Astrocyte (in vitro differentiated cells and primary cell): Measurements from ENCODE around the gene PPM1A. TPM values are rescaled to one million over a fixed set of nuclear protein-coding genes. Genes with fewer than 3 reads are reported as not detected.

Source experiments
- DNase-seq: peaks from one replicate; pipeline ENCODE4 v3.0.0-alpha.2; 2010; ENCODE audit warnings: low read depth
- FAIRE-seq: peaks from 2 replicates; lab custom pipeline; 2011; peaks lifted over from hg19 to GRCh38; lab: Jason Lieb, UNC
- H2AFZ ChIP-seq: 2 replicates; pipeline ENCODE4 v1.6.0; 2012; ENCODE audit warnings: low read depth, low read length, inconsistent platforms
- H3K27ac ChIP-seq: 2 replicates; pipeline ENCODE4 v1.5.1; 2011; ENCODE audit warnings: low read depth, low read length, inconsistent platforms
- H3K27me3 ChIP-seq: 2 replicates; pipeline ENCODE4 v1.6.0; 2011; ENCODE audit warnings: low read length, inconsistent platforms; ENCODE audit not compliant: insufficient read depth
- H3K36me3 ChIP-seq: 2 replicates; pipeline ENCODE4 v1.5.1; 2011; ENCODE audit warnings: low read length, inconsistent platforms; ENCODE audit not compliant: insufficient read depth
- H3K4me1 ChIP-seq: 2 replicates; pipeline ENCODE4 v1.5.1; 2011; ENCODE audit warnings: low read length, inconsistent platforms; ENCODE audit not compliant: insufficient read depth
- H3K4me2 ChIP-seq: 2 replicates; pipeline ENCODE4 v1.6.0; 2012; ENCODE audit warnings: low read length, inconsistent platforms
- H3K4me3 ChIP-seq: 2 replicates; pipeline ENCODE4 v1.5.1; 2011; ENCODE audit warnings: low read depth, mild to moderate bottlenecking, low read length, inconsistent platforms; ENCODE audit not compliant: insufficient read depth
- H3K79me2 ChIP-seq: 2 replicates; pipeline ENCODE4 v1.6.0; 2012; ENCODE audit warnings: mild to moderate bottlenecking, low read length, inconsistent platforms; ENCODE audit not compliant: insufficient read depth
- H3K9ac ChIP-seq: 2 replicates; pipeline ENCODE4 v1.6.0; 2012; ENCODE audit warnings: mild to moderate bottlenecking, low read length, inconsistent platforms
- H3K9me3 ChIP-seq: 2 replicates; pipeline ENCODE4 v1.5.1; 2012; ENCODE audit warnings: low read depth, mild to moderate bottlenecking, low read length, inconsistent platforms; ENCODE audit not compliant: insufficient read depth
- H4K20me1 ChIP-seq: 2 replicates; pipeline ENCODE4 v1.6.0; 2012; ENCODE audit warnings: low read length, inconsistent platforms; ENCODE audit not compliant: insufficient read depth
- H3K27ac Mint-ChIP-seq: one replicate; pipeline ENCODE4 v1.8.0; 2021; ENCODE audit warnings: mild to moderate bottlenecking, mixed read lengths; ENCODE audit not compliant: unreplicated experiment
- H3K27me3 Mint-ChIP-seq: one replicate; pipeline ENCODE4 v1.8.0; 2021; ENCODE audit warnings: low read depth, mixed read lengths; ENCODE audit not compliant: unreplicated experiment
- H3K36me3 Mint-ChIP-seq: one replicate; pipeline ENCODE4 v1.8.0; 2021; ENCODE audit warnings: low read depth, mixed read lengths; ENCODE audit not compliant: unreplicated experiment
- H3K4me1 Mint-ChIP-seq: one replicate; pipeline ENCODE4 v1.8.0; 2021; ENCODE audit warnings: low read depth, mixed read lengths; ENCODE audit not compliant: unreplicated experiment
- H3K4me3 Mint-ChIP-seq: one replicate; pipeline ENCODE4 v1.8.0; 2021; ENCODE audit warnings: mild to moderate bottlenecking, moderate library complexity, mixed read lengths; ENCODE audit not compliant: unreplicated experiment
- H3K9me3 Mint-ChIP-seq: one replicate; pipeline ENCODE4 v1.8.0; 2021; ENCODE audit warnings: mild to moderate bottlenecking, mixed read lengths; ENCODE audit not compliant: unreplicated experiment
- EZH2 ChIP-seq: IDR thresholded peaks from 2 replicates; pipeline ENCODE4 v1.6.1; 2012; ENCODE audit warnings: mild to moderate bottlenecking, low read length, inconsistent platforms; ENCODE audit not compliant: insufficient read depth
- total RNA-seq: library from RNA; stranded (reverse); gene quantifications from 2 replicates; pipeline ENCODE4 v1.2.1, GENCODE V29; 2021
- TF ChIP-seq, protein P1 (sequence below): IDR thresholded peaks from 2 replicates; pipeline ENCODE4 v1.5.1; 2011; ENCODE audit warnings: low read depth, mild to moderate bottlenecking, inconsistent platforms, low read length, moderate library complexity; ENCODE audit not compliant: insufficient read depth

Gene PPM1A
- total RNA-seq, 1 donor from 2014 or later, result 50.3 TPM

DNA sequence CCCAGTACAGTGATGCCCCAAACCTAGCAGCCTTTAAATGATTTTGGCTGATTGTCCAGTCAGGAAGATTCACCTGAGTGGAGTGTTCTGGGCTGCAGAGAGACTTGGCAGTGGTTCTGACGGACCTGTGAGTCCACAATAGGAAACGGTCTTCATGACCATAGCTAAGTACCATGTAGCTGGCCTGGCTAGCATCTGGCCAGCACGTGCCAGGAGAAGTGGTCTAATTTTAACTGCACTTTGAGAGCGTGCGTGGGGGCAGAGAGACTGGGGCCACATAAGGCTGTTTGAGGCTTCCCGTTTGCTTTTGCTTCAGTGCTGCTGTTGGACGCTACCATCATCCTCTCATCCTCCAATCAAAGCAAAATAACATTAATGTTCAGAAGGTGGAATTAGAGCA, 54.7 kb downstream of the PPM1A start:
- Histone ChIP-seq H4K20me1 (no peaks in the 10 kb centered on the region), H3K27me3 (no peaks in the 10 kb centered on the region), H3K79me2 (no peaks in the 10 kb centered on the region), H2AFZ (no peak overlapping the region), H3K27ac (no peak overlapping the region), H3K4me2 (no peak overlapping the region), H3K9ac (no peak overlapping the region), H3K4me3 (no peak overlapping the region), H3K36me3 (no peaks in the 10 kb centered on the region), H3K9me3 (no peaks in the 10 kb centered on the region), H3K4me1 (no peaks in the 10 kb centered on the region)
- TF ChIP-seq, protein P1, sequence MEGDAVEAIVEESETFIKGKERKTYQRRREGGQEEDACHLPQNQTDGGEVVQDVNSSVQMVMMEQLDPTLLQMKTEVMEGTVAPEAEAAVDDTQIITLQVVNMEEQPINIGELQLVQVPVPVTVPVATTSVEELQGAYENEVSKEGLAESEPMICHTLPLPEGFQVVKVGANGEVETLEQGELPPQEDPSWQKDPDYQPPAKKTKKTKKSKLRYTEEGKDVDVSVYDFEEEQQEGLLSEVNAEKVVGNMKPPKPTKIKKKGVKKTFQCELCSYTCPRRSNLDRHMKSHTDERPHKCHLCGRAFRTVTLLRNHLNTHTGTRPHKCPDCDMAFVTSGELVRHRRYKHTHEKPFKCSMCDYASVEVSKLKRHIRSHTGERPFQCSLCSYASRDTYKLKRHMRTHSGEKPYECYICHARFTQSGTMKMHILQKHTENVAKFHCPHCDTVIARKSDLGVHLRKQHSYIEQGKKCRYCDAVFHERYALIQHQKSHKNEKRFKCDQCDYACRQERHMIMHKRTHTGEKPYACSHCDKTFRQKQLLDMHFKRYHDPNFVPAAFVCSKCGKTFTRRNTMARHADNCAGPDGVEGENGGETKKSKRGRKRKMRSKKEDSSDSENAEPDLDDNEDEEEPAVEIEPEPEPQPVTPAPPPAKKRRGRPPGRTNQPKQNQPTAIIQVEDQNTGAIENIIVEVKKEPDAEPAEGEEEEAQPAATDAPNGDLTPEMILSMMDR, result no peak
- no peak for TF ChIP-seq EZH2
- no peak for DNase-seq
- no peaks in the 10 kb centered on the region for H3K9me3 Mint-ChIP-seq
- H3K4me1 Mint-ChIP-seq, result no peaks in the 10 kb centered on the region
- no peaks in the 10 kb centered on the region for H3K27me3 Mint-ChIP-seq
- no peaks in the 10 kb centered on the region for H3K36me3 Mint-ChIP-seq
- FAIRE-seq, result no peak
- H3K27ac Mint-ChIP-seq, result no peak overlapping the region
- no peak overlapping the region for H3K4me3 Mint-ChIP-seq

GRCh38 chr14:60304509-60304908, 55.5 kb downstream of the PPM1A start:
- Mint-ChIP-seq H3K27ac (no peak overlapping the region), H3K27me3 (no peaks in the 10 kb centered on the region), H3K4me1 (no peaks in the 10 kb centered on the region), H3K36me3 (no peaks in the 10 kb centered on the region), H3K9me3 (no peaks in the 10 kb centered on the region), H3K4me3 (no peak overlapping the region)
- H2AFZ ChIP-seq, result no peak overlapping the region
- H3K27ac ChIP-seq, result no peak overlapping the region
- no peak overlapping the region for H3K9ac ChIP-seq
- H3K4me1 ChIP-seq, result no peaks in the 10 kb centered on the region
- FAIRE-seq (no peak), DNase-seq (no peak)
- no peaks in the 10 kb centered on the region for H3K9me3 ChIP-seq
- H3K4me3 ChIP-seq, result no peak overlapping the region
- H3K79me2 ChIP-seq, result no peaks in the 10 kb centered on the region
- H3K4me2 ChIP-seq, result no peak overlapping the region
- H3K36me3 ChIP-seq, result no peaks in the 10 kb centered on the region
- H4K20me1 ChIP-seq, result no peaks in the 10 kb centered on the region
- H3K27me3 ChIP-seq, result no peaks in the 10 kb centered on the region
- no peak for TF ChIP-seq EZH2
- TF ChIP-seq, protein P1, result no peak

- H3K36me3 Mint-ChIP-seq, result no peaks in the 10 kb centered on the region
- no peaks in the 10 kb centered on the region for H3K27me3 Mint-ChIP-seq
- no peak overlapping the region for H2AFZ ChIP-seq
- no peaks in the 10 kb centered on the region for H3K4me1 ChIP-seq
- H3K9ac ChIP-seq, result no peak overlapping the region
- FAIRE-seq (no peak), DNase-seq (no peak)
- no peaks in the 10 kb centered on the region for H3K9me3 Mint-ChIP-seq
- no peak overlapping the region for H3K4me3 ChIP-seq
- H3K27ac Mint-ChIP-seq, result no peak overlapping the region
- TF ChIP-seq, protein P1, result no peak
- TF ChIP-seq EZH2, result no peak
- H3K27me3 ChIP-seq, result no peaks in the 10 kb centered on the region
- no peaks in the 10 kb centered on the region for H4K20me1 ChIP-seq
- no peak overlapping the region for H3K27ac ChIP-seq
- no peak overlapping the region for H3K4me3 Mint-ChIP-seq
- H3K9me3 ChIP-seq, result no peaks in the 10 kb centered on the region
- no peak overlapping the region for H3K4me2 ChIP-seq
- no peaks in the 10 kb centered on the region for H3K4me1 Mint-ChIP-seq
- no peaks in the 10 kb centered on the region for H3K79me2 ChIP-seq
- no peaks in the 10 kb centered on the region for H3K36me3 ChIP-seq
Observed at GRCh38 chr14:60309867-60310552, 61.0 kb downstream of the PPM1A start.
